Fibroblast of lung (primary cell): ENCODE results near the gene PFKP. TPM values are rescaled to one million over a fixed set of nuclear protein-coding genes. Genes with fewer than 3 reads are reported as not detected.

Source experiments
- DNase-seq, 2 donors: peaks; one replicate each; pipeline versions ENCODE4 v3.0.0 to v3.0.0-alpha.2; 2010; ENCODE audit warnings: low read depth in 2 of 2
- H2AFZ ChIP-seq: 2 replicates; pipeline ENCODE4 v1.5.1; 2012; ENCODE audit warnings: low read length, control low read depth, inconsistent platforms
- H3K27ac ChIP-seq: 2 replicates; pipeline ENCODE4 v1.5.1; 2011; ENCODE audit warnings: low read length, control low read depth; ENCODE audit not compliant: insufficient read depth
- H3K27me3 ChIP-seq: 2 replicates; pipeline ENCODE4 v1.5.1; 2011; ENCODE audit warnings: mild to moderate bottlenecking, low read length; ENCODE audit not compliant: control insufficient read depth, insufficient read depth
- H3K36me3 ChIP-seq: 2 replicates; pipeline ENCODE4 v1.5.1; 2011; ENCODE audit warnings: low read length; ENCODE audit not compliant: control insufficient read depth, insufficient read depth
- H3K4me1 ChIP-seq: 2 replicates; pipeline ENCODE4 v1.5.1; 2011; ENCODE audit warnings: low read length; ENCODE audit not compliant: control insufficient read depth, insufficient read depth; ENCODE audit errors: extremely low read depth
- H3K4me2 ChIP-seq: 2 replicates; pipeline ENCODE4 v1.5.1; 2011; ENCODE audit warnings: low read length, control low read depth; ENCODE audit not compliant: insufficient read depth; ENCODE audit errors: extremely low read depth
- H3K4me3 ChIP-seq, 4 experiments: fragments of 200-600 bp in 1 of 4; sonication (generic) in 1 of 4; replicated peaks in 1 of 4; 2 replicates each; pipeline ENCODE4 v1.5.1; 2011 to 2016; ENCODE audit warnings: low read length in 4 of 4, low read depth in 3 of 4, mild to moderate bottlenecking in 3 of 4, control low read depth in 2 of 4, inconsistent platforms in 1 of 4, mixed read lengths in 1 of 4; ENCODE audit not compliant: insufficient read depth in 1 of 4; ENCODE audit errors: control extremely low read depth in 1 of 4
- H3K79me2 ChIP-seq: 2 replicates; pipeline ENCODE4 v1.5.1; 2012; ENCODE audit warnings: mild to moderate bottlenecking, low read length, inconsistent platforms; ENCODE audit not compliant: control insufficient read depth, insufficient read depth
- H3K9ac ChIP-seq: 2 replicates; pipeline ENCODE4 v1.5.1; 2011; ENCODE audit warnings: mild to moderate bottlenecking, low read length, control low read depth; ENCODE audit not compliant: insufficient read depth
- H3K9me3 ChIP-seq: 2 replicates; pipeline ENCODE4 v1.5.1; 2012; ENCODE audit warnings: low read depth, low read length; ENCODE audit not compliant: control insufficient read depth, insufficient read depth
- H4K20me1 ChIP-seq: 2 replicates; pipeline ENCODE4 v1.5.1; 2011; ENCODE audit warnings: low read length; ENCODE audit not compliant: control insufficient read depth, insufficient read depth; ENCODE audit errors: extremely low read depth
- CTCF ChIP-seq, 2 donors: IDR thresholded peaks in 1 of 2; conservative IDR thresholded peaks in 1 of 2; 1 replicate in 1 of 2; 2 replicates in 1 of 2; pipeline ENCODE4 v1.5.1; 2011 to 2012; ENCODE audit warnings: low read length in 2 of 2, control low read depth in 1 of 2, inconsistent platforms in 1 of 2, low read depth in 1 of 2, mild to moderate bottlenecking in 1 of 2
- EZH2 ChIP-seq: IDR thresholded peaks from 2 replicates; pipeline ENCODE4 v1.5.1; 2012; ENCODE audit warnings: low read length, control low read depth, mild to moderate bottlenecking; ENCODE audit errors: missing control alignments
- polyA plus RNA-seq, 2 donors: library from polyadenylated mRNA; depleted of rRNA in 1 of 2; stranded (reverse) in 1 of 2; unstranded in 1 of 2; fragments of >200 nt; gene quantifications; 2 replicates each; pipeline ENCODE4 v1.2.1, GENCODE V29; 2011 to 2012; ENCODE audit warnings: missing spikeins in 1 of 2
- total RNA-seq: library from RNA; depleted of rRNA; stranded (reverse); fragments of >200 nt; gene quantifications from 2 replicates; pipeline ENCODE4 v1.2.1, GENCODE V29; 2014

Gene PFKP
- total and polyA plus RNA-seq, 2 donors (not counting 1 experiment from before 2014, with no cell fraction given): 74.3 to 90.3 TPM

DNA sequence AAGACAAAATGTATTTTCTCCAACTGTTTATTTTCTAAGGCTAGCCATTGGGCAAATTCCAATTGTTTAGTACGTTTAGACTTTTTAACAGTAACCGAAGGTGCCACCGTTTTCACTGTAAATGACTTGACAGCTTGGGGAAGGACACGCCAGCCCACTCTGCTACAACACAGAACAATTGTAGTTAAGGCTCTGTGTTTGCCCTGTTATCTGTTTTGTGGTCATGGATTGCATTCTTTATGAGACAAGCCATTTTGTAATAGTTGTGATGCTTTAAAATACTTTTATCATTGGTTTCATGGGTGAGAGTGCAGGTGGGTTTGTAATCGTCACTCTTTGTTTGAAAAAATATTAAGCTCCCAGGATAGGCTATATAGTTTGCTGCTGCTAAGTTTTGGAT is 111.8 kb downstream of the PFKP start:
- H3K36me3 ChIP-seq: no peaks in the 10 kb centered on the region
- H3K4me1 ChIP-seq: no peaks in the 10 kb centered on the region
- H3K9ac ChIP-seq: no peak overlapping the region
- peak in 1 of 2 donors; percentile 44 for DNase-seq
- H4K20me1 ChIP-seq: no peaks in the 10 kb centered on the region
- no peak overlapping the region for H3K4me3 ChIP-seq
- H2AFZ ChIP-seq: no peak overlapping the region
- TF ChIP-seq EZH2 (no peak), CTCF (conservative IDR thresholded peaks at IDR 0.05 in 1 of 2, IDR thresholded peaks at IDR 0.05 in 1 of 2; ENCODE audit: low read depth in 1 of 2, low read length in 2 of 2) (no peak)
- H3K79me2 ChIP-seq: no peaks in the 10 kb centered on the region
- H3K4me2 ChIP-seq: no peak overlapping the region
- no peaks in the 10 kb centered on the region for H3K9me3 ChIP-seq
- no peak overlapping the region for H3K27ac ChIP-seq
- H3K27me3 ChIP-seq: peaks cover 7% of the 10 kb centered on the region

DNA sequence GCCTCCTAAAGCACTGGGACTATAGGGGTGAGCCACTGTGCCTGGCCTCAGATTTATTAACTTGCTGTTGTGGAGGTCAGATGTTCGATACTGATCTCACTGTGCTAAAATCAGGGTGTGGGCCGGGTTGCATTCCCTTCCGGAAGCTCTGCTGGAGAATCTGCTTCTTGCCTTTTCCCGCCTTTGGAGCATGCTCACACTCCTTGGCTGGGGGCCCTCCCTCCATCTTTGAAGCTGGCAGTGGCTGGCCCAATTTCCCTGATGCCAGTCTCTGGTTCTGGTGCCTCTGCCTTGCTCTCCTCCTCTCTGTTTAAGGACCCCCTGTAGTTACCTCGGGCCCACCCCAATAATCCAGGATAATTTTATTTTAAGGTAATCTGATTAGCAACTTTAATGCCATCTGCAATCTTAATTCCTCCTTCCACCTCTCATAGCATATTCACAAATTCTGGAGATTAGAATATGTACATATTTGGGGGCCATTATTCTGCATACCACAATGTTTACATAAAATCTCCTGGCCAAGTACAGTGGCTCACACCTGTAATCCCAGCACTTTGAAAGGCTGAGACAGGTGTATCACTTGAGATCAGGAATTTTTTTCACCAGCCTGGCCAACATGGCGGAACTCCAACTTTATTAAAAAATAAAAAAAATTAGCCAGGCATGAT is 113.1 kb downstream of the PFKP start:
- H3K27ac ChIP-seq: no peak overlapping the region
- TF ChIP-seq CTCF (conservative IDR thresholded peaks at IDR 0.05 in 1 of 2, IDR thresholded peaks at IDR 0.05 in 1 of 2; ENCODE audit: low read depth in 1 of 2, low read length in 2 of 2) (no peak), EZH2 (no peak)

DNA sequence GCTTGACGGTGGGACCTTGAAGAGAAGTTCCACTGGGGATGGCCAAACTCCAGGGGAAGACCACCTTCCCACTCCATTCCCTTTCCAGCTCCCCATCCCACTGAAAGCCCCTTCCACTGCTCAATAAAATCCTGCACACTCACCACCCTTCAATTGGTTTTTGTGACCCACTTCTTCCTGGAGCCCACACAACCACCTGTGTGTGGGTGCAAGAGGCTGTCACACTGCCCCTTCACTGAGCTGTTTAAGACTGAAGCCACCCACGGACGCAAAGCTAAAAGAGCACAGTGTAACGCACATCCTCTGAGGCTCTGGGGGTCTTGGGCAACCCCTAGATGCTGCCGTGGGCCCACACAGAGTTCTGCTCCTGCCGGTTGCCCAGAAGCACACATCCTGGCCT is 118.0 kb downstream of the PFKP start:
- Histone ChIP-seq H3K4me3 (no peak overlapping the region), H3K79me2 (no peaks in the 10 kb centered on the region), H2AFZ (no peak overlapping the region), H3K9ac (no peak overlapping the region), H3K4me1 (no peaks in the 10 kb centered on the region), H3K36me3 (no peaks in the 10 kb centered on the region), H3K27ac (no peak overlapping the region), H3K4me2 (no peak overlapping the region), H3K9me3 (no peaks in the 10 kb centered on the region), H3K27me3 (peaks cover 7% of the 10 kb centered on the region), H4K20me1 (no peaks in the 10 kb centered on the region)
- DNase-seq: no peak
- TF ChIP-seq EZH2: no peak
- TF ChIP-seq CTCF (conservative IDR thresholded peaks at IDR 0.05 in 1 of 2, IDR thresholded peaks at IDR 0.05 in 1 of 2; ENCODE audit: low read depth in 1 of 2, low read length in 2 of 2): no peak

More for the DNA sequence above, 113.1 kb downstream of the PFKP start:
- no peaks in the 10 kb centered on the region for H4K20me1 ChIP-seq
- no peaks in the 10 kb centered on the region for H3K9me3 ChIP-seq
- H3K4me3 ChIP-seq: no peak overlapping the region
- no peak overlapping the region for H3K9ac ChIP-seq
- H3K27me3 ChIP-seq: peaks cover 7% of the 10 kb centered on the region
- no peaks in the 10 kb centered on the region for H3K36me3 ChIP-seq
- no peak overlapping the region for H3K4me2 ChIP-seq
- no peak overlapping the region for H2AFZ ChIP-seq
- DNase-seq: no peak
- H3K79me2 ChIP-seq: no peaks in the 10 kb centered on the region
- no peaks in the 10 kb centered on the region for H3K4me1 ChIP-seq
